ENCODE measurements around the gene LIME1. TPM values are rescaled to one million over a fixed set of nuclear protein-coding genes. Genes with fewer than 3 reads are reported as not detected.

Gene LIME1
- total and polyA plus RNA-seq, 9 of the 15 experiments (the other 6 are each of a cell fraction or from before 2014, with no cell fraction given), result 0.11 to 17.1 (median 2.8) TPM; not detected in 2

DNA sequence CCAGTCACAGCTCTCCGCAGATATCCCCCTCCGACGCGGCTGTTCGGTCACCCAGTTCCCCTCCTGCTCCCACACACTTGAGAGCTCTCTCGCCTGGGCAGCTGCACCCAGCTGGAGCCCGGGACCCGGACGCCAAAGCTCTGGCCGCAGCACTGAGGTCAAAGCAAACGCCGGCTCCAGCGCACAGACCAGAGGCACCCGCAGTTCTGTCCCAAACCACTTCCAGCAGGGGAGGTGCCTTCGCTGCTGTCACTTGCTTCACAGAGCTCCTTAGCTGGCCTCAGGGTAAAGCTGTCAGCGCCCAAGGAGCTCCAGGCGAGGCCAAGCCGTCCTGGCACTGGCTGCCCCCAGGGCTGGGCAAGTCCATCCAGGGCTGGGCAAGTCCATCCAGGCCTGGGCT is 31.0 kb downstream of the LIME1 start:
- ChIA-PET POLR2A (interaction anchor here (0.6 kb wide), 1 partner anchor 13 kb away, joined by 3 read pairs; no protein-coding TSS in a partner anchor), CTCF (ENCODE audit: low intra/inter-chr PET ratio) (no interaction called here)
- no peak for ATAC-seq
- H3K79me2 ChIP-seq (ENCODE audit: control insufficient read depth, insufficient read depth, low read length), result no peaks in the 10 kb centered on the region
- no peak overlapping the region for H3K4me3 ChIP-seq
- H3K4me1 ChIP-seq (replicated peaks in 1 of 2; ENCODE audit: control insufficient read depth in 2 of 2, insufficient read depth in 2 of 2, low read length in 2 of 2), result peaks cover 5 to 42% of the 10 kb centered on the region in 2 experiments; a peak in 3 of 5 replicates
- no peaks in the 10 kb centered on the region for H3K36me3 ChIP-seq (ENCODE audit: control insufficient read depth, insufficient read depth, low read length)
- H2AFZ ChIP-seq (ENCODE audit: low read depth, low read length), result no peak overlapping the region
- H4K20me1 ChIP-seq (replicated peaks; ENCODE audit: control insufficient read depth, insufficient read depth, low read length), result no peaks in the 10 kb centered on the region
- BruUV-seq (replicated peaks), result no TSS peak
- H3K4me2 ChIP-seq (ENCODE audit: insufficient read depth, low read length), result no peak overlapping the region
- no peak for FAIRE-seq
- no peak for DNase-seq (ENCODE audit: extremely low read depth in 1 of 4, low spot score in 3 of 4)
- intact Hi-C loops (cut with micrococcal nuclease), result no loop called here
- in situ Hi-C loops (cut with MboI), result no loop called here
- H3K27ac ChIP-seq (ENCODE audit: extremely low read depth, low read depth, low read length), result no peak overlapping the region
- 21% methylated on average over 18 of the region's 18 CpGs for WGBS (ENCODE audit: insufficient coverage, low coverage, missing lambda C conversion rate)
- no peaks in the 10 kb centered on the region for H3K9me3 ChIP-seq (replicated peaks; ENCODE audit: control insufficient read depth, insufficient read depth, low read depth, low read length)
- H3K27me3 ChIP-seq (ENCODE audit: control insufficient read depth in 2 of 2, insufficient read depth in 2 of 2, low read length in 2 of 2), result peaks cover 0 to 9% of the 10 kb centered on the region in 2 experiments; a peak in 2 of 5 replicates
- H3K9me1 ChIP-seq (ENCODE audit: control insufficient read depth, insufficient read depth, low read length), result no peaks in the 10 kb centered on the region
- H3K9ac ChIP-seq (ENCODE audit: insufficient read depth in 1 of 2, low read depth in 2 of 2, low read length in 2 of 2), result peak overlapping the region in 1 of 2 experiments; percentile 41; a peak in 1 of 4 replicates
- no peak for TF ChIP-seq TCF7 (IDR thresholded peaks at IDR 0.05; ENCODE audit: borderline replicate concordance)
- TF ChIP-seq KLF1 (tag; IDR thresholded peaks at IDR 0.05), result no peak
- TF ChIP-seq ETS1 (conservative IDR thresholded peaks at IDR 0.05; ENCODE audit: control insufficient read depth, low read depth, low read length), result no peak
- no peak for TF ChIP-seq GTF2F1 (IDR thresholded peaks at IDR 0.05; ENCODE audit: low read depth, low read length)
- no peak for TF ChIP-seq NEUROD1 (IDR thresholded peaks at IDR 0.05; ENCODE audit: borderline replicate concordance, low read depth, low read length, partially characterized antibody)
- no peak for TF ChIP-seq ZNF830 (CRISPR knock-in tag; IDR thresholded peaks at IDR 0.05)
- TF ChIP-seq TFAM (CRISPR knock-in tag; conservative IDR thresholded peaks at IDR 0.05), result no peak
- no peak for TF ChIP-seq ZNF507 (tag; conservative IDR thresholded peaks at IDR 0.05)
- TF ChIP-seq HEY1 (CRISPR knock-in tag; IDR thresholded peaks at IDR 0.05; ENCODE audit: borderline replicate concordance), result no peak
- TF ChIP-seq SMARCC2 (IDR thresholded peaks at IDR 0.05; ENCODE audit: low read depth), result no peak
- no peak for TF ChIP-seq ZNF347 (CRISPR knock-in tag; IDR thresholded peaks at IDR 0.05; ENCODE audit: low read depth)
- TF ChIP-seq, protein P1, sequence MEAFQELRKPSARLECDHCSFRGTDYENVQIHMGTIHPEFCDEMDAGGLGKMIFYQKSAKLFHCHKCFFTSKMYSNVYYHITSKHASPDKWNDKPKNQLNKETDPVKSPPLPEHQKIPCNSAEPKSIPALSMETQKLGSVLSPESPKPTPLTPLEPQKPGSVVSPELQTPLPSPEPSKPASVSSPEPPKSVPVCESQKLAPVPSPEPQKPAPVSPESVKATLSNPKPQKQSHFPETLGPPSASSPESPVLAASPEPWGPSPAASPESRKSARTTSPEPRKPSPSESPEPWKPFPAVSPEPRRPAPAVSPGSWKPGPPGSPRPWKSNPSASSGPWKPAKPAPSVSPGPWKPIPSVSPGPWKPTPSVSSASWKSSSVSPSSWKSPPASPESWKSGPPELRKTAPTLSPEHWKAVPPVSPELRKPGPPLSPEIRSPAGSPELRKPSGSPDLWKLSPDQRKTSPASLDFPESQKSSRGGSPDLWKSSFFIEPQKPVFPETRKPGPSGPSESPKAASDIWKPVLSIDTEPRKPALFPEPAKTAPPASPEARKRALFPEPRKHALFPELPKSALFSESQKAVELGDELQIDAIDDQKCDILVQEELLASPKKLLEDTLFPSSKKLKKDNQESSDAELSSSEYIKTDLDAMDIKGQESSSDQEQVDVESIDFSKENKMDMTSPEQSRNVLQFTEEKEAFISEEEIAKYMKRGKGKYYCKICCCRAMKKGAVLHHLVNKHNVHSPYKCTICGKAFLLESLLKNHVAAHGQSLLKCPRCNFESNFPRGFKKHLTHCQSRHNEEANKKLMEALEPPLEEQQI (IDR thresholded peaks at IDR 0.05), result no peak
- no peak for TF ChIP-seq ZSCAN32 (CRISPR knock-in tag; IDR thresholded peaks at IDR 0.05)
- TF ChIP-seq BDP1 (IDR thresholded peaks at IDR 0.05; ENCODE audit: insufficient read depth, insufficient read length), result no peak
- TF ChIP-seq, protein P2, sequence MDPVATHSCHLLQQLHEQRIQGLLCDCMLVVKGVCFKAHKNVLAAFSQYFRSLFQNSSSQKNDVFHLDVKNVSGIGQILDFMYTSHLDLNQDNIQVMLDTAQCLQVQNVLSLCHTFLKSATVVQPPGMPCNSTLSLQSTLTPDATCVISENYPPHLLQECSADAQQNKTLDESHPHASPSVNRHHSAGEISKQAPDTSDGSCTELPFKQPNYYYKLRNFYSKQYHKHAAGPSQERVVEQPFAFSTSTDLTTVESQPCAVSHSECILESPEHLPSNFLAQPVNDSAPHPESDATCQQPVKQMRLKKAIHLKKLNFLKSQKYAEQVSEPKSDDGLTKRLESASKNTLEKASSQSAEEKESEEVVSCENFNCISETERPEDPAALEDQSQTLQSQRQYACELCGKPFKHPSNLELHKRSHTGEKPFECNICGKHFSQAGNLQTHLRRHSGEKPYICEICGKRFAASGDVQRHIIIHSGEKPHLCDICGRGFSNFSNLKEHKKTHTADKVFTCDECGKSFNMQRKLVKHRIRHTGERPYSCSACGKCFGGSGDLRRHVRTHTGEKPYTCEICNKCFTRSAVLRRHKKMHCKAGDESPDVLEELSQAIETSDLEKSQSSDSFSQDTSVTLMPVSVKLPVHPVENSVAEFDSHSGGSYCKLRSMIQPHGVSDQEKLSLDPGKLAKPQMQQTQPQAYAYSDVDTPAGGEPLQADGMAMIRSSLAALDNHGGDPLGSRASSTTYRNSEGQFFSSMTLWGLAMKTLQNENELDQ (CRISPR knock-in tag; IDR thresholded peaks at IDR 0.05; ENCODE audit: borderline replicate concordance), result no peak
- no peak for TF ChIP-seq ZBED1 (IDR thresholded peaks at IDR 0.05)
- no peak for TF ChIP-seq KAT7 (CRISPR knock-in tag; IDR thresholded peaks at IDR 0.05; ENCODE audit: borderline replicate concordance)
- no peak for TF ChIP-seq ZC3H11A (IDR thresholded peaks at IDR 0.05; ENCODE audit: low read depth, low read length)
- no peak for TF ChIP-seq SPI1 (IDR thresholded peaks at IDR 0.05; ENCODE audit: borderline replicate concordance, low read depth, low read length)
